H54 (cell line): ENCODE results near the gene SLC35F3.

Experiments
- DNase-seq: peaks from one replicate; pipeline ENCODE4 v3.0.0; 2011; ENCODE audit warnings: low spot score, mixed read lengths; ENCODE audit not compliant: insufficient read length
- FAIRE-seq: peaks from 3 replicates; lab custom pipeline; 2011; peaks lifted over from hg19 to GRCh38; lab: Jason Lieb, UNC
- POLR2A ChIP-seq: IDR thresholded peaks from 2 replicates; pipeline ENCODE4 v1.6.1; 2011; ENCODE audit warnings: low read depth, mild to moderate bottlenecking, low read length

SLC35F3 gene

GRCh38 chr1:233938476-233938875 lies 34.0 kb downstream of the SLC35F3 start:
- no peak for TF ChIP-seq POLR2A
- no peak for FAIRE-seq
- DNase-seq: no peak

DNA sequence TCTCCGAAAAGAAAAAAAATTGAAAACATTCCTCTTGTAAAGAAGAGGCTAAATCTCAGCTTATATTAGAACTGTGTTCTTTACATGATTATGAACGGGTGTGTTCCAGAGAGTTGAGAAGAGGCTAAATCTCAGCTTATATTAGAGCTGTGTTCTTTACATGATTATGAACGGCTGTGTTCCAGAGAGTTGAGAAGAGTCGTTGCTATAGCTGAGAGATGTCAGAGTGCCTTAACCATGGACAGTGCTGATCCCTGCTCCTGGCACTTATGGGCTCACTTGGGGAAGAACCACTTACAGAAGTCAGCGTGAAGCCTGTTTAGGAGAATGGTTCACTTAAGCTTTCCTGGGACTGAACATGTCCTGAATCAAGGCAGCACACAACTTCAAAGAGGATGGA lies 35.0 kb downstream of the SLC35F3 start:
- no peak for TF ChIP-seq POLR2A
- no peak for FAIRE-seq
- DNase-seq: no peak

DNA sequence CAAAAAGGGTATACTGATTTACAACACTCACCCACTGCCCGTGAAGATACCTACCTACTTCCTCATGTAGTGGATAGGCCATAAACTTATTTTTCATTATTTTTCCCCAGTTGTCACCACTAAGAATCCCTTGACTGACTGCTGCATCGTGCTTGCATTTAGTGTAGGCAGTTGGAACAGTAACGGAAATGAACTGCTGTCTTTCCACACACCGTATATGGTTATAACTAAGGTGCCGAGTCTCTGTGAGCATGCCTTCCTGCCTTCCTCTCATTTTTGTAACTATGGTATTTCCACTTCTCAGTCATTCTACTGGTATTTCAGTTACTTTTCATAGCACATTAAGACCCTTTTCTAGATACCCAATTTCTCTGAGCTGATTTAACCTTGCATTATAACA lies 36.4 kb downstream of the SLC35F3 start:
- no peak for TF ChIP-seq POLR2A
- FAIRE-seq: no peak
- DNase-seq: no peak

DNA sequence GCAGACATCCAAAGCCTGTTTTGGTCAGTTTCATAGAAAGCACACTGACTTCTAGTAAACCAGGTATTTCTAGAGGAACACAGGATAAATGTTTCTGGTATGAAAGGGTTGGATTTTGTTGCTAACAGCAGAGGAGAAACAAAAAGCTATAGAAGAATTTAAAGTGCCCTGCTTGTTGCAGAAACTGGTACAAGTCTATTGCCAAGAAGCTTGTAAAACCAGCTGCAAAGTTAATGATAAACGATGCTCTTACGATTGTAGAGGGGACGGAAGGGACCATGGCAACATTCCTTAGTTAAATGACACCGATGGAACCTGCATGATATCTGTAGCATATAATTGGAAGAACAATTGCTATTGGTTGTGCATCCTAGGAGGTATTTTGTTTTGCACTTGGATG lies 40.1 kb downstream of the SLC35F3 start:
- FAIRE-seq: no peak
- no peak for TF ChIP-seq POLR2A
- DNase-seq: no peak

DNA sequence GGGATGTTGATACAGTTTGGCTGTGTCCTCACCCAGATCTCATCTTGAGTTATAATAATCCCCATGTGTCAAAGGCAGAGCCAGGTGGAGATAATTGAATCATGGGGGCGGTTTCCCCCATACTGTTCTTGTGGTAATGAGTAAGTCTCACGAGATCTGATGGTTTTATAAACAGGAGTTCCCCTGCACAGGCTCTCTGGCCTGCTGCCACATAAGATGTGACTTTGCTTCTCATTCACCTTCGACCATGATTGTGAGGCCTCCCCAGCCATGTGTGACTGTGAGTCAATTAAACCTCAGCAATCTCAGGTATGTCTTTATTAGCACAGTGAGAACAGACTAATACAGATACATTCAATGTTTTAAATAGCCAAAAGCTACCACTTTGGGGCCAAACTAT lies 41.1 kb downstream of the SLC35F3 start:
- DNase-seq: no peak
- FAIRE-seq: no peak
- TF ChIP-seq POLR2A: no peak

GRCh38 chr1:233945979-233946378 lies 41.5 kb downstream of the SLC35F3 start:
- FAIRE-seq: no peak
- no peak for DNase-seq

DNA sequence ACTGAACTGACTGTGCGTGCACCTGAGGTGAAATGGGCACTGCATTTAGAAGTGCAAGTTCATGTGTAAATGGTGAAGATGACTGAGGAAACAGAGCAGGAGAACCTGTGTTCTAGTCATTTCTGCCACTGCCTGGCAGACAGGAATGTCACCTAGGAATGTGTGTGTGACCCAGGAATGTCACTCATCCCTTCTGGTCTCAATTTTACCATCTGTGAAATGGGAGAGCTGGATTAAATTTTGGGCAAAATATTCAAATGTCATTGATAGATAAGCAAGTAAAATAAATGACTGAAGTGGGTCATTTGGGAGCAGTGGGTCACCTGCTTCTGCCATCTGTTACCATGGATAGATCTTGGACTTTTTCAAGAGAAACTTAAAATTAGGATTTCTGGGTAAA lies 42.2 kb downstream of the SLC35F3 start:
- FAIRE-seq (no peak), DNase-seq (no peak)
- no peak for TF ChIP-seq POLR2A

More at GRCh38 chr1:233945979-233946378, 41.5 kb downstream of the SLC35F3 start:
- TF ChIP-seq POLR2A: no peak

GRCh38 chr1:233951804-233952203 lies 47.3 kb downstream of the SLC35F3 start:
- no peak for FAIRE-seq
- TF ChIP-seq POLR2A: no peak
- no peak for DNase-seq

GRCh38 chr1:233957691-233958090 lies 53.2 kb downstream of the SLC35F3 start:
- no peak for TF ChIP-seq POLR2A
- FAIRE-seq: no peak
- no peak for DNase-seq

DNA sequence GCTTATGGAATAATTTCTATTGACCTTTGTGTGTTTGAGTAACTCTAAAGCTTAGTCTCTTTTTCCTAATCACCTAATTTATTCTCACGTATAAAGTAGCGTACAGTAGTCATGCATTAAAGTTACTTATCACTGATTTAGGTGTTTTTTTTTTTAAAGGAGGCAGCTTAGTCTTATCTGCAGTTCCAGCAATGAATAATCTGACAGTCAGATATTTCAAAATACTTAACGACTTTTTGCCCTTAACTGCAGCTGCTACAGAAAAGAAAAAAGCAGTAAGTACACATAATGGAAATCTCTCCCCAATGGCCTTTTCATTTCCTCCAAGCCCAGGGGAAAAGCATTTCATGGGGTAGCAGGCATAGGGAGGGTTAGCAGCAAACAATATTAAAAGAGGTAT lies 54.6 kb downstream of the SLC35F3 start:
- DNase-seq (no peak), FAIRE-seq (no peak)
- no peak for TF ChIP-seq POLR2A

- FAIRE-seq: no peak
These were observed 55.5 kb downstream of the SLC35F3 start for GRCh38 chr1:233959971-233960370.

GRCh38 chr1:233960386-233960785 lies 55.9 kb downstream of the SLC35F3 start:
- TF ChIP-seq POLR2A: no peak
- DNase-seq: no peak
- FAIRE-seq: no peak

More at GRCh38 chr1:233959971-233960370, 55.5 kb downstream of the SLC35F3 start:
- TF ChIP-seq POLR2A: no peak
- no peak for DNase-seq

DNA sequence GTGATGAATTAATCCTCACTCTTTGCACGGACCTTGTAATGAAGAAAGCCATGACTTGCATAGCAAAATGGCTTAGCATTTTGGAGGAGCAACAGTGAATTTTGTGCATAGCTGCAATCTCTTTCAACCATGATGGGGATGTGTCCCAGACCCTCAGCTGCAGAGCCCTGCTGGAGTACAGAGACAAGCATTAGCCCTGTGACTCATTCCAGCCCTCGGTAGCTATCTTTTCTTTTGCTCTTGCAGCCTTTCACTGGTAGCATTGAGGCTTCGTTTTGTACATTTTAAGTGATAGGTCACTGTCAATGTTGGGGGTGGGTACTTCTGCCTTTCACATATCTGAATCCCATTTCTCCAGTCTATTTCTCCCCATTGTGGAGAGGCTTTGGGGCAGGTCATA lies 58.4 kb downstream of the SLC35F3 start:
- FAIRE-seq (no peak), DNase-seq (no peak)
- TF ChIP-seq POLR2A: no peak

DNA sequence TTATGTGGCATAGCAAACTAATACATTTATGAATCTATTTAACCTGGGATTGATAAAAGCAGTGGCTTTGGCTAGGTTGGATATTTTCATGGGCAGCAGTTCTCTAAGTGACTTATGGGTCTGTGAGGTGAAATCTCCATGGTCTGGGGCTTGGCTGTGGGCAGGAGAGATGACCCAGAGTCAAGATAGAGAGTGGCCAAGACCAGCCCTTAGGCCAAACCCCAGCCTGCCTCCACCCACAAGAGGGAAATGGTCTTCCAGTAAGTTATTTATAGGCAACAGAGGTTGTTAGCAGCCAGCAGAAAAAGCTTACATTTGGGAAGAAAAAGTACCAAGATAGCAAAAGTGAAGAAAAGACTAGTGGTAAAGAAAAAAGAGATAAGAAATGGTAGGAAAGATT lies 61.4 kb downstream of the SLC35F3 start:
- no peak for TF ChIP-seq POLR2A
- FAIRE-seq (no peak), DNase-seq (no peak)

DNA sequence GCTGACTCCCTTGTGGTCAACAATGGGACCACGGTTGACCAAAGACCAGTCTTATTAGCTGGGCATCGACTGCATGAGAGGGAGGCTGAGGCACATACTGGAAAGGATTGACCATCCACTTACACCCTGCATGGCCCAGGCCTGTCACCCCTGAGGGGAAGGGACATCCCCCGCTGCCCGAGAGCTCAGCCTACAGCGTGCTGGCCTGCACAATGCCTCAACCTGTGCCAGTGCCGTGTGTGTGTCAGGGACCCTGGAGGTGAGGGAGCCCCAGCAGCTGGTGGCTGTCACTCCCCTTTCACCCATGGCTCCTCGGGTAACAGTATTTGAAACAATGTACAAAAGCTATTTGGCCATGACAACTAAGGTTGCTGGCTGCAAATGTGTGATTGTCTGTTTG lies 67.3 kb downstream of the SLC35F3 start:
- DNase-seq: no peak
- no peak for FAIRE-seq
- TF ChIP-seq POLR2A: no peak

DNA sequence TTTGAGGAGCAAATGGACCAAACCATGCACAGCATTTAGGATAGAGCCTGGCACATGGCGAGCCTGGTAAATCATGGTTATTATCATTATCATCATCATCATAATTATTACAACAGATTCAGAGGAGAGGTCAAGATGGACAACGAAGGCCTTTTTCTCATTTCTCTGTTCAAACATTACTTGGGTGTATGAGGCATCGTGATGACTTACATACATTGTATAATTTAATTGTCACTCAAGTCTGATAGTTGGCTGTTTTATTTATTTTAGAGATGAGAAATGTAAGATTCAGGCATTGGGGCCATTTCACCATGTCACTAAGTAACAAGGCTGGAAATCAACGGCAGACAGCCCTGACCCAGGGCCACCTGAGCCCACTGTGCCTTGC lies 68.1 kb downstream of the SLC35F3 start:
- TF ChIP-seq POLR2A: no peak
- FAIRE-seq (no peak), DNase-seq (no peak)
